K562 (cell line): ENCODE measurements around the gene ALKBH2.

Experiments used
- ARHGAP35 ChIP-seq: fragments of 450-650 bp; IDR thresholded peaks from 2 replicates; pipeline ENCODE4 v1.6.1; 2018; ENCODE audit not compliant: partially characterized antibody
- JUND ChIP-seq, 2 experiments: IDR thresholded peaks; 2 replicates in 1 of 2; 3 replicates in 1 of 2; pipeline ENCODE4 v1.6.1; 2011; ENCODE audit warnings: borderline replicate concordance in 2 of 2, low read depth in 2 of 2, low read length in 2 of 2, improper control_type of control experiment in 1 of 2, missing biosample characterization in 1 of 2, missing genetic modification characterization in 1 of 2, missing genetic modification reagents in 1 of 2
- MCM3 ChIP-seq: fragments of 450-650 bp; IDR thresholded peaks from 2 replicates; pipeline ENCODE4 v1.6.1; 2016

DNA sequence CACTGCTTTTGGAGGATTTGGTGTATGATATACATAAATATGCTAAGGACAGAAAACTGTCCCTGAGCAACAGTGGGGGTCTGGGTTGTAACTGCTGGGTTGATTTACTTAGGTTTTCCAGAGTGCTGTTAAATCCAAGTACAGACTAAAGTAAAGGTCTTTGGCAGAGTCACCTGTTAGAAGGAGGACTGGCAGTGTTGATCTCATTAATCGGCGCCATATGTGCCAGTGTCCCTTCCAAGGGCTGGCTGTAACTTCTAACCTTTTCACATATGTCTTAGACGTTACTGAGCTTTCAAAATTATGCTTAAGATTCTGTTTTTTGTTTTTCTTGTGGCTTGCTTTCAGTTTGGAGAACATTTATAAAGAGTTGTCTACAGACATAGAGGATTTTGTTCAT is 9.2 kb upstream of the ALKBH2 start:
- TF ChIP-seq MCM3 (no peak), JUND (IDR thresholded peaks at IDR 0.05; ENCODE audit: borderline replicate concordance, low read depth, low read length) (no peak), JUND (tag; IDR thresholded peaks at IDR 0.05; ENCODE audit: borderline replicate concordance, low read depth, low read length) (no peak), ARHGAP35 (no peak)
